PFSK-1 (cell line): ENCODE results near the gene CNOT1.

Experiments
- POLR2AphosphoS5 ChIP-seq: IDR thresholded peaks from 2 replicates; pipeline ENCODE4 v1.6.1; 2012; ENCODE audit warnings: low read depth, mild to moderate bottlenecking, control low read depth, low read length, moderate library complexity
- TAF1 ChIP-seq: IDR thresholded peaks from 2 replicates; pipeline ENCODE4 v1.6.1; 2012; ENCODE audit warnings: low read length, control low read depth, borderline replicate concordance; ENCODE audit not compliant: insufficient read depth
- TF ChIP-seq, protein P1 (sequence below), 2 experiments: IDR thresholded peaks; 2 replicates each; pipeline versions ENCODE4 v1.6.1 to v1.8.0; 2011 to 2012; ENCODE audit warnings: low read depth in 2 of 2, low read length in 2 of 2, control low read depth in 1 of 2, inconsistent platforms in 1 of 2, mild to moderate bottlenecking in 1 of 2, moderate library complexity in 1 of 2; ENCODE audit not compliant: insufficient read depth in 1 of 2

DNA sequence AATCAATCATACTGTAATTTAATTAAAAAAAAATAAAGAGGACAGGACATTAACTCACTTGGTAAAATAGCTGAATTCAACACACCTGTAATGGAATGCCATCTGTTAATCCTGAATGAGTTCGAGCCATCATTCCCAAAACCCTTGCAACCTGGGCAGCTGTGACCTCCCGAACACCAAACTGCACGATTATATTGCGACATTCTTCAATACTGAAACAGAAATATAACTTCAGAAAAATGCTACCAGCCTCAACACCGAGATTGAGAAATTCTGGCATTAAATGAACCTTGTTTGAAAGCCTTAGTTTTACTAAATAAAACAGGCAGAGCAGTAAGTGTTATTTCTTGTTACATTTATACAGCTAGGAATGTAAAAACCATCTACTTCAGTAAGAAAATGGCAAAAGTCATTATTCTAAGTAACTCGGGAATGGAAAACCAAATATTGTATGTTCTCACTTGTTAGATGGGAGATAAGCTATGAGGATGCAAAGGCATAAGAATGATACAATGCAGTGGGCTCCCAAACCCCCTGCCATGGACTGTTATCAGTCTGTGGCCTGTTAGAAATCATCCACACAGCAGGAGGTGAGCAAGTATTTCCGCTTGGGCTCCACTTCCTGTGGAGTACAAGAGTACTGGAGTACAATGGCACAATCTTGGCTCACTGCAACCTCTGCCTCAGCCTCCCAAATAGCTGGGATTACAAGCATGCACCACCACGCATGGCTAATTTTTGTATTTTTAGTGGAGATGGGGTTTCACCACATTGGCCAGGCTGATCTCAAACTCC, 46.5 kb downstream of the CNOT1 start:
- TF ChIP-seq POLR2AphosphoS5 = no peak
- TF ChIP-seq, protein P1, sequence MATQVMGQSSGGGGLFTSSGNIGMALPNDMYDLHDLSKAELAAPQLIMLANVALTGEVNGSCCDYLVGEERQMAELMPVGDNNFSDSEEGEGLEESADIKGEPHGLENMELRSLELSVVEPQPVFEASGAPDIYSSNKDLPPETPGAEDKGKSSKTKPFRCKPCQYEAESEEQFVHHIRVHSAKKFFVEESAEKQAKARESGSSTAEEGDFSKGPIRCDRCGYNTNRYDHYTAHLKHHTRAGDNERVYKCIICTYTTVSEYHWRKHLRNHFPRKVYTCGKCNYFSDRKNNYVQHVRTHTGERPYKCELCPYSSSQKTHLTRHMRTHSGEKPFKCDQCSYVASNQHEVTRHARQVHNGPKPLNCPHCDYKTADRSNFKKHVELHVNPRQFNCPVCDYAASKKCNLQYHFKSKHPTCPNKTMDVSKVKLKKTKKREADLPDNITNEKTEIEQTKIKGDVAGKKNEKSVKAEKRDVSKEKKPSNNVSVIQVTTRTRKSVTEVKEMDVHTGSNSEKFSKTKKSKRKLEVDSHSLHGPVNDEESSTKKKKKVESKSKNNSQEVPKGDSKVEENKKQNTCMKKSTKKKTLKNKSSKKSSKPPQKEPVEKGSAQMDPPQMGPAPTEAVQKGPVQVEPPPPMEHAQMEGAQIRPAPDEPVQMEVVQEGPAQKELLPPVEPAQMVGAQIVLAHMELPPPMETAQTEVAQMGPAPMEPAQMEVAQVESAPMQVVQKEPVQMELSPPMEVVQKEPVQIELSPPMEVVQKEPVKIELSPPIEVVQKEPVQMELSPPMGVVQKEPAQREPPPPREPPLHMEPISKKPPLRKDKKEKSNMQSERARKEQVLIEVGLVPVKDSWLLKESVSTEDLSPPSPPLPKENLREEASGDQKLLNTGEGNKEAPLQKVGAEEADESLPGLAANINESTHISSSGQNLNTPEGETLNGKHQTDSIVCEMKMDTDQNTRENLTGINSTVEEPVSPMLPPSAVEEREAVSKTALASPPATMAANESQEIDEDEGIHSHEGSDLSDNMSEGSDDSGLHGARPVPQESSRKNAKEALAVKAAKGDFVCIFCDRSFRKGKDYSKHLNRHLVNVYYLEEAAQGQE (IDR thresholded peaks at IDR 0.05; ENCODE audit: insufficient read depth in 1 of 2, low read depth in 2 of 2, low read length in 2 of 2) = no peak
- no peak for TF ChIP-seq TAF1
